ENCODE results near the gene LRIF1.
"Not testable (repeated sequence)": the region's sequence is repeated elsewhere in the genome, so short reads cannot be mapped to it uniquely, and the experiment has no call there.

Gene LRIF1

GRCh38 chr1:110963691-110964454 lies at the start of gene LRIF1:
LRIF1 (minus strand) TSS chr1:110963922; CDS start chr1:110963688, 234 bp downstream.
- peak; percentile 95 for DNase-seq (ENCODE audit: low read depth)

- DNase-seq (ENCODE audit: low read depth): no peak
These were observed 44.3 kb upstream of the LRIF1 start for GRCh38 chr1:111008031-111008430.

- DNase-seq (ENCODE audit: low read depth): no peak
These were observed 42.8 kb upstream of the LRIF1 start for GRCh38 chr1:111006556-111006955.

GRCh38 chr1:110999607-111000006 lies 35.9 kb upstream of the LRIF1 start:
- not testable (repeated sequence) for DNase-seq (ENCODE audit: low read depth)

- not testable (repeated sequence) for DNase-seq (ENCODE audit: low read depth)
These were observed 28.6 kb upstream of the LRIF1 start for GRCh38 chr1:110992329-110992728.

GRCh38 chr1:110991295-110991694 lies 27.6 kb upstream of the LRIF1 start:
- DNase-seq (ENCODE audit: low read depth): not testable (repeated sequence)

GRCh38 chr1:110990541-110990940 lies 26.8 kb upstream of the LRIF1 start:
- no peak for DNase-seq (ENCODE audit: low read depth)

GRCh38 chr1:110986407-110986891 lies 22.7 kb upstream of the LRIF1 start:
- no peak for DNase-seq (ENCODE audit: low read depth)

- DNase-seq (ENCODE audit: low read depth): no peak
These were observed 18.6 kb upstream of the LRIF1 start for GRCh38 chr1:110982320-110982719.

- DNase-seq (ENCODE audit: low read depth): no peak
These were observed 15.4 kb upstream of the LRIF1 start for GRCh38 chr1:110979154-110979553.

GRCh38 chr1:110976089-110976488 lies 12.4 kb upstream of the LRIF1 start:
- no peak for DNase-seq (ENCODE audit: low read depth)

- no peak for DNase-seq (ENCODE audit: low read depth)
These were observed 11.5 kb upstream of the LRIF1 start for GRCh38 chr1:110975265-110975664.

GRCh38 chr1:110967256-110967655 lies 3.5 kb upstream of the LRIF1 start:
- DNase-seq (ENCODE audit: low read depth): no peak

- no peak for DNase-seq (ENCODE audit: low read depth)
These were observed 757 bp upstream of the LRIF1 start for GRCh38 chr1:110964455-110964903.

GRCh38 chr1:110962892-110963690 lies 631 bp downstream of the LRIF1 start:
- peak; percentile 23 for DNase-seq (ENCODE audit: low read depth)

GRCh38 chr1:110961902-110962301 lies 1.8 kb downstream of the LRIF1 start:
- DNase-seq (ENCODE audit: low read depth): no peak

- DNase-seq (ENCODE audit: low read depth): no peak
These were observed 2.8 kb downstream of the LRIF1 start for GRCh38 chr1:110960777-110961420.

GRCh38 chr1:110957798-110958197 lies 5.9 kb downstream of the LRIF1 start:
- DNase-seq (ENCODE audit: low read depth): no peak

- no peak for DNase-seq (ENCODE audit: low read depth)
These were observed 7.1 kb downstream of the LRIF1 start for GRCh38 chr1:110956586-110956985.

- no peak for DNase-seq (ENCODE audit: low read depth)
These were observed 10.7 kb downstream of the LRIF1 start for GRCh38 chr1:110953031-110953430.

GRCh38 chr1:110952031-110952430 lies 11.7 kb downstream of the LRIF1 start:
- no peak for DNase-seq (ENCODE audit: low read depth)

- no peak for DNase-seq (ENCODE audit: low read depth)
These were observed 12.6 kb downstream of the LRIF1 start for GRCh38 chr1:110951161-110951560.

Measured in stimulated activated CD8-positive, alpha-beta memory T cell treated with anti-CD3 and anti-CD28 coated beads, Interleukin-15, amount 100 ng/mL, for 24 hours (primary cell).